ENCODE results near the gene EBP. TPM values are rescaled to one million over a fixed set of nuclear protein-coding genes. Genes with fewer than 3 reads are reported as not detected.

Gene EBP
- total RNA-seq, 4 donors from 2014 or later = 15.7 to 20.7 (median 17.4) TPM

- DNase-seq (ENCODE audit: extremely low spot score) = no peak
- intact Hi-C loops (cut with DNase I) = no loop called here
Observed at GRCh38 chrX:48559636-48560035, 38.0 kb downstream of the EBP start.

GRCh38 chrX:48560056-48560455, 38.4 kb downstream of the EBP start:
- no peak for DNase-seq (ENCODE audit: extremely low spot score)
- WGBS = 88% methylated on average over 14 of the region's 14 CpGs
- Histone ChIP-seq H3K27me3 (no peaks in the 10 kb centered on the region), H3K4me3 (no peak overlapping the region), H3K36me3 (peaks cover 10 to 60% (median 35%) of the 10 kb centered on the region in 4 donors), H3K9me3 (no peaks in the 10 kb centered on the region), H3K4me1 (no peaks in the 10 kb centered on the region), H3K27ac (replicated peaks in 1 of 4) (no peak overlapping the region)
- intact Hi-C loops (cut with DNase I) = no loop called here
- TF ChIP-seq CTCF (IDR thresholded peaks at IDR 0.05) (no peak), POLR2A (IDR thresholded peaks at IDR 0.05; ENCODE audit: low read depth) (no peak), EP300 (IDR thresholded peaks at IDR 0.05) (no peak), POLR2AphosphoS5 (IDR thresholded peaks at IDR 0.05) (no peak)

More at GRCh38 chrX:48559636-48560035, 38.0 kb downstream of the EBP start:
- Histone ChIP-seq H3K4me3 (no peak overlapping the region), H3K27ac (replicated peaks in 1 of 4) (no peak overlapping the region), H3K36me3 (peaks cover 10 to 65% (median 35%) of the 10 kb centered on the region in 4 donors), H3K4me1 (no peaks in the 10 kb centered on the region), H3K27me3 (no peaks in the 10 kb centered on the region), H3K9me3 (no peaks in the 10 kb centered on the region)
- WGBS = 93% methylated on average over 17 of the region's 24 CpGs
- TF ChIP-seq POLR2A (IDR thresholded peaks at IDR 0.05; ENCODE audit: low read depth) = no peak
- TF ChIP-seq EP300 (IDR thresholded peaks at IDR 0.05) = no peak
- no peak for TF ChIP-seq CTCF (IDR thresholded peaks at IDR 0.05)
- no peak for TF ChIP-seq POLR2AphosphoS5 (IDR thresholded peaks at IDR 0.05)

GRCh38 chrX:48560681-48561080, 39.1 kb downstream of the EBP start:
- Histone ChIP-seq H3K27me3 (no peaks in the 10 kb centered on the region), H3K9me3 (no peaks in the 10 kb centered on the region), H3K36me3 (peaks cover 5 to 54% (median 32%) of the 10 kb centered on the region in 4 donors), H3K4me3 (no peak overlapping the region), H3K27ac (replicated peaks in 1 of 4) (no peak overlapping the region), H3K4me1 (no peaks in the 10 kb centered on the region)
- intact Hi-C loops (cut with DNase I) = no loop called here
- 83% methylated on average over 12 of the region's 12 CpGs for WGBS
- TF ChIP-seq CTCF (IDR thresholded peaks at IDR 0.05) = no peak
- TF ChIP-seq POLR2A (IDR thresholded peaks at IDR 0.05; ENCODE audit: low read depth) = no peak
- no peak for TF ChIP-seq POLR2AphosphoS5 (IDR thresholded peaks at IDR 0.05)
- no peak for TF ChIP-seq EP300 (IDR thresholded peaks at IDR 0.05)
- no peak for DNase-seq (ENCODE audit: extremely low spot score)

- 57% methylated on average over 1 of the region's 1 CpG for WGBS
- no peaks in the 10 kb centered on the region for H3K36me3 ChIP-seq
- no peaks in the 10 kb centered on the region for H3K27me3 ChIP-seq
- DNase-seq (ENCODE audit: extremely low spot score) = no peak
- TF ChIP-seq EP300 (IDR thresholded peaks at IDR 0.05) (no peak), POLR2A (IDR thresholded peaks at IDR 0.05; ENCODE audit: low read depth) (no peak), CTCF (IDR thresholded peaks at IDR 0.05) (no peak), POLR2AphosphoS5 (IDR thresholded peaks at IDR 0.05) (no peak)
- no peak overlapping the region for H3K27ac ChIP-seq (replicated peaks in 1 of 4)
- no peak overlapping the region for H3K4me3 ChIP-seq
- peaks cover 0 to 4% (median under 1%) of the 10 kb centered on the region in 4 donors for H3K4me1 ChIP-seq
- H3K9me3 ChIP-seq = no peaks in the 10 kb centered on the region
- intact Hi-C loops (cut with DNase I) = no loop called here
Observed at GRCh38 chrX:48569958-48570357, 48.4 kb downstream of the EBP start.

All from esophagus muscularis mucosa (tissue), 4 donors.